Uterus (tissue), 2 donors: ENCODE results near the gene PEAR1.

Experiments
- CTCF ChIP-seq, 4 experiments: fragments of 200-600 bp in 2 of 4; fragments of 450-650 bp in 2 of 4; sonication (generic) in 2 of 4; IDR thresholded peaks; one replicate each; pipeline ENCODE4 v1.5.1; 2016 to 2019; ENCODE audit warnings: antibody characterized with exemption in 4 of 4, mild to moderate bottlenecking in 2 of 4, moderate library complexity in 1 of 4
- POLR2A ChIP-seq, 2 donors: fragments of 450-650 bp; IDR thresholded peaks; one replicate each; pipeline ENCODE4 v1.6.1; 2016; ENCODE audit warnings: antibody characterized with exemption in 2 of 2, mild to moderate bottlenecking in 1 of 2, moderate library complexity in 1 of 2

GRCh38 chr1:156876281-156876680 lies 17.2 kb upstream of the PEAR1 start:
- TF ChIP-seq CTCF (IDR thresholded peaks at IDR 0.05): no peak
- no peak for TF ChIP-seq POLR2A (IDR thresholded peaks at IDR 0.05)
